IMR-90 (cell line): Measurements from ENCODE around the gene CLDN19. TPM values are rescaled to one million over a fixed set of nuclear protein-coding genes. Genes with fewer than 3 reads are reported as not detected.
"Not testable (repeated sequence)": the region's sequence is repeated elsewhere in the genome, so short reads cannot be mapped to it uniquely, and the experiment has no call there.

Experiments used
- ATAC-seq: fragments of 200-7000 bp; cut with Tn5 transposase; 2 replicates; pipeline ENCODE4 v1.9.1; 2020; ENCODE audit warnings: low read depth, mild to moderate bottlenecking, moderate library complexity
- BruUV-seq: library from RNA; stranded (reverse); fragments of 400-500 nt; replicated peaks from 2 replicates; lab custom pipeline; 2021; lab: Mats Ljungman, UMichigan
- CTCF ChIA-PET: fragments of 300-600 bp; formaldehyde crosslinking; extraction: SDS; loops from one replicate; lab custom pipeline; 2021; ENCODE audit warnings: antibody characterized with exemption; lab: Yijun Ruan, JAX
- POLR2A ChIA-PET: fragments of 300-600 bp; sonication (Branson Sonifier 250); formaldehyde crosslinking; loops from one replicate; lab custom pipeline; 2022; ENCODE audit warnings: antibody characterized with exemption; ENCODE audit not compliant: unreplicated experiment; lab: Charles Lee
- DNase-seq: peaks from one replicate; pipeline ENCODE4 v3.0.0; 2013
- H2AFZ ChIP-seq: replicated peaks from 2 replicates; pipeline ENCODE3; 2013; ENCODE audit warnings: low read length, mild to moderate bottlenecking; ENCODE audit not compliant: poor library complexity
- H2AK5ac ChIP-seq: 2 replicates; pipeline ENCODE4 v1.6.1; 2013; ENCODE audit warnings: low read depth, low read length, inconsistent platforms
- H2AK9ac ChIP-seq: replicated peaks from 2 replicates; pipeline ENCODE3; 2013; ENCODE audit warnings: mild to moderate bottlenecking, low read depth, low read length, moderate library complexity; ENCODE audit not compliant: poor library complexity
- H2BK120ac ChIP-seq: 2 replicates; pipeline ENCODE4 v1.6.1; 2013; ENCODE audit warnings: low read depth, low read length, inconsistent platforms
- H2BK15ac ChIP-seq: 3 replicates; pipeline ENCODE4 v1.6.1; 2013; ENCODE audit warnings: low read depth, low read length, inconsistent platforms
- H2BK20ac ChIP-seq: 2 replicates; pipeline ENCODE4 v1.6.1; 2013; ENCODE audit warnings: low read depth, mild to moderate bottlenecking, inconsistent platforms, low read length, moderate library complexity
- H2BK5ac ChIP-seq: 2 replicates; pipeline ENCODE4 v1.6.1; 2013; ENCODE audit warnings: mild to moderate bottlenecking, low read depth, low read length, inconsistent platforms; ENCODE audit not compliant: poor library complexity, severe bottlenecking
- H3K14ac ChIP-seq: replicated peaks from 2 replicates; pipeline ENCODE4 v1.6.1; 2013; ENCODE audit warnings: low read depth, low read length, inconsistent platforms
- H3K18ac ChIP-seq: 2 replicates; pipeline ENCODE4 v1.6.1; 2013; ENCODE audit warnings: low read depth, low read length, control low read depth
- H3K23ac ChIP-seq: 2 replicates; pipeline ENCODE4 v1.6.1; 2013; ENCODE audit warnings: low read depth, low read length, inconsistent platforms
- H3K27ac ChIP-seq: 2 replicates; pipeline ENCODE4 v1.5.1; 2013; ENCODE audit warnings: mild to moderate bottlenecking, control low read depth, low read length; ENCODE audit not compliant: insufficient read depth
- H3K27me3 ChIP-seq: 2 replicates; pipeline ENCODE4 v1.6.1; 2013; ENCODE audit warnings: low read length; ENCODE audit not compliant: control insufficient read depth, insufficient read depth
- H3K36me3 ChIP-seq: 2 replicates; pipeline ENCODE4 v1.6.1; 2013; ENCODE audit warnings: low read length, mixed read lengths; ENCODE audit not compliant: control insufficient read depth, insufficient read depth
- H3K4ac ChIP-seq: 2 replicates; pipeline ENCODE4 v1.6.1; 2013; ENCODE audit warnings: low read depth, low read length, inconsistent platforms
- H3K4me1 ChIP-seq: 2 replicates; pipeline ENCODE4 v1.6.1; 2013; ENCODE audit warnings: low read length, mixed read lengths; ENCODE audit not compliant: control insufficient read depth, insufficient read depth
- H3K4me2 ChIP-seq: 2 replicates; pipeline ENCODE4 v1.6.1; 2013; ENCODE audit warnings: low read depth, mild to moderate bottlenecking, control low read depth, low read length, moderate library complexity
- H3K4me3 ChIP-seq: 2 replicates; pipeline ENCODE4 v1.5.1; 2013; ENCODE audit warnings: low read depth, mild to moderate bottlenecking, control low read depth, low read length, moderate library complexity; ENCODE audit not compliant: insufficient read depth
- H3K56ac ChIP-seq: 2 replicates; pipeline ENCODE4 v1.6.1; 2013; ENCODE audit warnings: low read length, inconsistent platforms; ENCODE audit not compliant: insufficient read depth; ENCODE audit errors: extremely low read depth
- H3K79me1 ChIP-seq, 2 experiments: 2 replicates each; pipeline ENCODE4 v1.6.1; 2013; ENCODE audit warnings: low read length in 2 of 2, inconsistent platforms in 1 of 2, low read depth in 1 of 2
- H3K9ac ChIP-seq: 2 replicates; pipeline ENCODE4 v1.6.1; 2013; ENCODE audit warnings: low read depth, low read length, control low read depth
- H3K9me1 ChIP-seq: 2 replicates; pipeline ENCODE4 v1.6.1; 2013; ENCODE audit warnings: low read length, inconsistent platforms; ENCODE audit not compliant: insufficient read depth
- H3K9me3 ChIP-seq: 2 replicates; pipeline ENCODE4 v1.6.1; 2013; ENCODE audit warnings: low read length; ENCODE audit not compliant: control insufficient read depth, insufficient read depth
- H4K20me1 ChIP-seq: 2 replicates; pipeline ENCODE4 v1.6.1; 2013; ENCODE audit warnings: low read length, inconsistent platforms; ENCODE audit not compliant: insufficient read depth
- H4K5ac ChIP-seq: 2 replicates; pipeline ENCODE4 v1.6.1; 2013; ENCODE audit warnings: mild to moderate bottlenecking, low read depth, low read length, control low read depth
- H4K8ac ChIP-seq, 2 experiments: 2 replicates each; pipeline ENCODE4 v1.6.1; 2013; ENCODE audit warnings: low read depth in 2 of 2, low read length in 2 of 2, control low read depth in 1 of 2, inconsistent platforms in 1 of 2
- H4K91ac ChIP-seq: 2 replicates; pipeline ENCODE4 v1.6.1; 2013; ENCODE audit warnings: low read depth, low read length, inconsistent platforms; ENCODE audit not compliant: insufficient read depth
- WGBS, 2 experiments: methylation state at CpG; one replicate each; pipeline versions ENCODE4 v1.1.5 to v1.1.7; 2013; ENCODE audit warnings: missing lambda C conversion rate in 2 of 2; ENCODE audit not compliant: insufficient read length in 1 of 2; ENCODE audit errors: extremely low coverage in 2 of 2; 5-methylcytosine and 5-hydroxymethylcytosine counted together
- dilution Hi-C: fragments of 300-500 bp; cut with HindIII; formaldehyde crosslinking; loops from one replicate; pipeline ENCODE4 v1.14.3; 2018; ENCODE audit warnings: low sequenced_read_pairs; ENCODE audit not compliant: unreplicated experiment
- in situ Hi-C: fragments of 300-500 bp; cut with MboI; formaldehyde crosslinking; loops from 3 replicates; pipeline ENCODE4 v1.14.3; 2019; ENCODE audit warnings: low sequenced_read_pairs, inconsistent platforms, mixed read lengths
- intact Hi-C: fragments of 100-400 bp; cut with micrococcal nuclease; formaldehyde crosslinking; loops from 2 replicates; pipeline ENCODE4 v1.10.0; 2022
- polyA plus RNA-seq, 3 experiments: library from polyadenylated mRNA; depleted of rRNA; stranded (reverse); fragments of >200 nt; gene quantifications; 2 replicates each; pipeline ENCODE4 v1.2.3, GENCODE V29; 2012; ENCODE audit warnings: low replicate concordance in 1 of 3
- total RNA-seq: library from RNA; depleted of rRNA; stranded (reverse); fragments of >200 nt; gene quantifications from 2 replicates; pipeline ENCODE4 v1.2.3, GENCODE V29; 2012

CLDN19 gene
- total and polyA plus RNA-seq, 2 of the 4 experiments (the other 2 are of a cell fraction), result not detected

DNA sequence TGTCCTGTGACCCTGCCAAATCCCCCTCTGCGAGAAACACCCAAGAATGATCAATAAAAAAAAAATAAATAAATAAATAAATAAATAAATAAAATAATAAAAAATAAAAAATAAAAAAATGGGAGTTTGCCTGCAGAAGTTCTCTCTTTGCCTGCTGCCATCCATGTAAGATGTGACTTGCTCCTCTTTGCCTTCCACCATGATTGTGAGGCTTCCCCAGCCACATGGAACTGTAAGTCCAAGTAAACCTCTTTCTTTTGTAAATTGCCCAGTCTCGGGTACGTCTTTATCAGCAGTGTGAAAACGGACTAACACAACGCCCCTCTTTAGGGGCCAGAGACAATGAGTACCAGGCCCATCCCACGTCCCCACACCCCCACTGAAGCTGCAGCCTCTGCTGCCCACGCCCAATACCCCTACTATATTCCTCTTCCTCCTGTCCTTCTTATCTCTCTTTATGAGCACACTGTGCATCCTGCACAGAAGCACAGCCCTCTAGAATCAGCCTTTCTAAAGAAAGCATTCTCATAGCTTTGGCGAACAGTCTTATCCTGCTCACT lies 11.6 kb upstream of the CLDN19 start:
- H4K5ac ChIP-seq, H3K4ac ChIP-seq, H3K56ac ChIP-seq, H3K4me3 ChIP-seq, dilution Hi-C loops, H3K27me3 ChIP-seq, CTCF ChIA-PET, H2BK120ac ChIP-seq, H2BK20ac ChIP-seq, H2AK9ac ChIP-seq, H4K91ac ChIP-seq, H4K8ac ChIP-seq, POLR2A ChIA-PET, intact Hi-C loops, H3K4me1 ChIP-seq, H3K9ac ChIP-seq, in situ Hi-C loops, H3K9me3 ChIP-seq, BruUV-seq, H3K4me2 ChIP-seq, H3K23ac ChIP-seq, H3K18ac ChIP-seq, H2AFZ ChIP-seq, ATAC-seq, H2AK5ac ChIP-seq, H3K27ac ChIP-seq, DNase-seq, H3K14ac ChIP-seq, H2BK5ac ChIP-seq, H2BK15ac ChIP-seq: not testable (repeated sequence)
- Histone ChIP-seq H3K9me1 (peaks cover 17% of the 10 kb centered on the region), H3K36me3 (peaks cover 74% of the 10 kb centered on the region), H3K79me1 (peaks cover 30 to 43% of the 10 kb centered on the region in 2 experiments), H4K20me1 (peaks cover 19% of the 10 kb centered on the region)
- WGBS, 2 experiments, result 100% methylated on average over 6 of the region's 8 CpGs; no CpG with 5 or more reads in 1 of the 2 experiments
